Loucy (cell line): ENCODE measurements around the gene PPP1CB.
"Not testable (repeated sequence)": the region's sequence is repeated elsewhere in the genome, so short reads cannot be mapped to it uniquely, and the experiment has no call there.

ENCODE experiments used
- H2AFZ ChIP-seq: fragments of 200-600 bp; sonication (generic); 2 replicates; pipeline ENCODE4 v1.6.0; 2016; ENCODE audit warnings: antibody characterized with exemption, mild to moderate bottlenecking, low read length, moderate library complexity
- H3F3A ChIP-seq: fragments of 200-600 bp; 2 replicates; pipeline ENCODE4 v1.6.0; 2016; ENCODE audit warnings: antibody characterized with exemption, low read depth, mild to moderate bottlenecking
- H3K27me3 ChIP-seq: fragments of 200-600 bp; sonication (generic); 2 replicates; pipeline ENCODE4 v1.6.1; 2014; ENCODE audit warnings: low read length, mild to moderate bottlenecking; ENCODE audit not compliant: insufficient read depth, poor library complexity, severe bottlenecking
- H3K36me3 ChIP-seq: fragments of 200-600 bp; sonication (generic); 2 replicates; pipeline ENCODE4 v1.6.1; 2016; ENCODE audit warnings: low read length; ENCODE audit not compliant: insufficient read depth
- H3K4me1 ChIP-seq: fragments of 200-600 bp; sonication (generic); 2 replicates; pipeline ENCODE4 v1.5.1; 2014; ENCODE audit warnings: low read length, mild to moderate bottlenecking; ENCODE audit not compliant: insufficient read depth, poor library complexity, severe bottlenecking
- H3K4me2 ChIP-seq: fragments of 200-600 bp; sonication (generic); 2 replicates; pipeline ENCODE4 v1.6.0; 2014; ENCODE audit warnings: antibody characterized with exemption, low read length, low read depth, mild to moderate bottlenecking; ENCODE audit not compliant: poor library complexity, severe bottlenecking
- H3K4me3 ChIP-seq: fragments of 200-600 bp; sonication (generic); 2 replicates; pipeline ENCODE4 v1.5.1; 2014; ENCODE audit warnings: low read length, mild to moderate bottlenecking, mixed read lengths; ENCODE audit not compliant: poor library complexity, severe bottlenecking
- H3K79me2 ChIP-seq: fragments of 200-600 bp; sonication (generic); 2 replicates; pipeline ENCODE4 v1.6.1; 2014; ENCODE audit warnings: low read length; ENCODE audit not compliant: insufficient read depth
- H3K9ac ChIP-seq: fragments of 200-600 bp; sonication (generic); 2 replicates; pipeline ENCODE4 v1.6.0; 2014; ENCODE audit warnings: mild to moderate bottlenecking, low read depth, low read length, moderate library complexity; ENCODE audit not compliant: poor library complexity, severe bottlenecking
- H3K9me2 ChIP-seq: fragments of 200-600 bp; sonication (generic); replicated peaks from 2 replicates; pipeline ENCODE4 v1.6.1; 2016; ENCODE audit warnings: low read depth, low read length, mixed read lengths
- H3K9me3 ChIP-seq: fragments of 200-600 bp; sonication (generic); 2 replicates; pipeline ENCODE4 v1.6.1; 2014; ENCODE audit warnings: mild to moderate bottlenecking, antibody characterized with exemption, low read length, low read depth; ENCODE audit not compliant: insufficient read depth
- H4K20me1 ChIP-seq: fragments of 200-600 bp; sonication (generic); 2 replicates; pipeline ENCODE4 v1.6.0; 2014; ENCODE audit warnings: antibody characterized with exemption, low read length, mild to moderate bottlenecking; ENCODE audit not compliant: insufficient read depth, poor library complexity, severe bottlenecking
- EZH2phosphoT487 ChIP-seq: fragments of 200-600 bp; IDR thresholded peaks from 2 replicates; pipeline ENCODE4 v1.6.1; 2018; ENCODE audit warnings: antibody characterized with exemption, mild to moderate bottlenecking, moderate library complexity, borderline replicate concordance
- TF ChIP-seq, protein P1 (sequence below): fragments of 200-600 bp; sonication (generic); conservative IDR thresholded peaks from 2 replicates; pipeline ENCODE4 v1.5.1; 2014; ENCODE audit warnings: mild to moderate bottlenecking, antibody characterized with exemption, low read length

PPP1CB gene

DNA sequence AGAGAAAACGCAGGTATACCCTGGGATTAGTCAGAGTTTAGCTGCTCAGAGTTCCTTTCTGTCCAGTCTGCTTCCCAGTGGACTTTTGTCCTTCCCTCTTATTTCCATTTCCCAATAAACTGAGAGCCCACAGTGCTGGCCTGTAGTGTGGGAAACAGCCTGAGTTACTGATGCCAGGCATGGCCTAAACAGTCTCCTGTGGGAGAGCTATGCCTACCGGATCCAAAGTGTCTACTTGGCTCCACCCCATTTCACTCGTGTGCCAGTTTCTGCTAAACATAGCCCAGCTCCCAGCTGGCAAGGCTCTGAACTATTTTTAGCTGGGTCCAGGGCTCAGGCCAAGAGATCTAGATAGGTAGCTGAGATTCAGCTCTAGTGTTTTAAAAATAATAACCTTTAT lies 15.6 kb upstream of the PPP1CB start:
- no peak for TF ChIP-seq EZH2phosphoT487
- TF ChIP-seq, protein P1, sequence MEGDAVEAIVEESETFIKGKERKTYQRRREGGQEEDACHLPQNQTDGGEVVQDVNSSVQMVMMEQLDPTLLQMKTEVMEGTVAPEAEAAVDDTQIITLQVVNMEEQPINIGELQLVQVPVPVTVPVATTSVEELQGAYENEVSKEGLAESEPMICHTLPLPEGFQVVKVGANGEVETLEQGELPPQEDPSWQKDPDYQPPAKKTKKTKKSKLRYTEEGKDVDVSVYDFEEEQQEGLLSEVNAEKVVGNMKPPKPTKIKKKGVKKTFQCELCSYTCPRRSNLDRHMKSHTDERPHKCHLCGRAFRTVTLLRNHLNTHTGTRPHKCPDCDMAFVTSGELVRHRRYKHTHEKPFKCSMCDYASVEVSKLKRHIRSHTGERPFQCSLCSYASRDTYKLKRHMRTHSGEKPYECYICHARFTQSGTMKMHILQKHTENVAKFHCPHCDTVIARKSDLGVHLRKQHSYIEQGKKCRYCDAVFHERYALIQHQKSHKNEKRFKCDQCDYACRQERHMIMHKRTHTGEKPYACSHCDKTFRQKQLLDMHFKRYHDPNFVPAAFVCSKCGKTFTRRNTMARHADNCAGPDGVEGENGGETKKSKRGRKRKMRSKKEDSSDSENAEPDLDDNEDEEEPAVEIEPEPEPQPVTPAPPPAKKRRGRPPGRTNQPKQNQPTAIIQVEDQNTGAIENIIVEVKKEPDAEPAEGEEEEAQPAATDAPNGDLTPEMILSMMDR = no peak
- Histone ChIP-seq H2AFZ (no peak overlapping the region), H3K9me2 (no peaks in the 10 kb centered on the region), H3K4me2 (no peak overlapping the region), H3K4me1 (no peaks in the 10 kb centered on the region), H3K36me3 (no peaks in the 10 kb centered on the region), H4K20me1 (no peaks in the 10 kb centered on the region), H3K27me3 (no peaks in the 10 kb centered on the region), H3K9ac (no peak overlapping the region), H3K79me2 (no peaks in the 10 kb centered on the region), H3K9me3 (peaks cover 6% of the 10 kb centered on the region; the same call in 1 of the 2 replicates), H3F3A (no peaks in the 10 kb centered on the region), H3K4me3 (no peak overlapping the region)

DNA sequence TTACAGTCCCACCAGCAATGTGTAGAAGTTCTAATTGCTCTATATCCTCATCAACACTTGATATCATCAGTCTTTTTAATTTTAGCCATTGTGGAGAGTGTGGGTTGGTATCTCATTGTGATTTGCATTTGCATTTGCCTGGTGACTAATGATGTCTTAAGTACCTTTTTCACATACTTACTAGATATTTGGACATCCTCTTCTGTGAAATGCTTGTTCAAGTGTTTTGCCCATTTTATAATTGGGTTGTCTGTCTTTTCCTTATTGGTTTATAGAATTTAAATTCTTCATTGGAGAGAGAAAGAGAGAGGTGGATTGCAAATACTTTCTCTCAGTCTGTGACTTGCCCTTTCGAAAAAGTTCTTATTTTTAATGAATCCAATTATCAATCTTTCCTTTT lies 14.0 kb upstream of the PPP1CB start:
- H3K9ac ChIP-seq = no peak overlapping the region

DNA sequence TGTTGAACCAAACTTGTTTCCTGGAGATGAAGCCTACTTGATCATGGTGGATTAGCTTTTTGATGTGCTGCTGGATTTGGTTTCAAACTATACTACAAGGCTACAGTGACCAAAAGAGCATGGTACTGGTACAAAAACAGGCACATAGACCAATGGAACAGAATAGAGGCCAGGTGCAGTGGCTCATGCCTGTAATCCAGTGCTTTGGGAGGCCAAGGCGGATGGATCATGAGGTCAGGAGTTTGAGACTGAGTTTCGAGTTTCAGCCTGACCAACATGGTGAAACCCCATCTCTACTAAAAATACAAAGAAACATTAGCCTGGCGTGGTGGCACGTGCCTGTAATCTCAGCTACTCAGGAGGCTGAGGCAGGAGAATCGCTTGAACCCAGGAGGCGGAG lies 9.0 kb upstream of the PPP1CB start:
- not testable (repeated sequence) for H3K9ac ChIP-seq

More for the DNA sequence above, 14.0 kb upstream of the PPP1CB start:
- Histone ChIP-seq H3K4me2 (no peak overlapping the region), H3K36me3 (no peaks in the 10 kb centered on the region), H3K27me3 (no peaks in the 10 kb centered on the region), H3K9me2 (no peaks in the 10 kb centered on the region), H3K4me3 (no peak overlapping the region), H3K9me3 (peaks cover 6% of the 10 kb centered on the region; the same call in 1 of the 2 replicates), H4K20me1 (no peaks in the 10 kb centered on the region), H2AFZ (no peak overlapping the region), H3F3A (no peaks in the 10 kb centered on the region), H3K79me2 (no peaks in the 10 kb centered on the region), H3K4me1 (no peaks in the 10 kb centered on the region)
- no peak for TF ChIP-seq EZH2phosphoT487
- TF ChIP-seq, protein P1 = no peak

DNA sequence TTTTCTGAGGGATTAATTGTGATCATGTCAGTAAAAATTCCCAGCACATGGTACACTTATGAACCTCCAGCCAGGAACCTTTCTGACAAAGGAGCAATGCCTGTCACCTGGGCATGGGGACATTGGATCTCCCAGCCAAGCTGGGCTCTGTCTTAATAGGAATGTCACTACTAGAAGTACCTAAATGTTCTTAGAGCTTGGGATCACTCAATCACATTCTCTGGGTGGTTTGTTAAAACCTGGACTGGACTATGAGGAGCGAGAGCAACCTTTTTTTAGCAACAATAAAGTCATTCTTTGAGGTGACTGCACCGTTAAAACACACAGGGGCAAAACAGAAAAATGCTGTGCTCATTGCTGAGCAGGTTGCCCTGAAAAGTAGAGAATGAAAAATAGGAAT lies 6.4 kb upstream of the PPP1CB start:
- peaks cover 19% of the 10 kb centered on the region for H3K4me1 ChIP-seq

More for the DNA sequence above, 9.0 kb upstream of the PPP1CB start:
- not testable (repeated sequence) for H3K79me2 ChIP-seq, H4K20me1 ChIP-seq, H3K36me3 ChIP-seq, H3K9me3 ChIP-seq, H2AFZ ChIP-seq, H3K9me2 ChIP-seq, H3F3A ChIP-seq, H3K4me2 ChIP-seq, H3K27me3 ChIP-seq, H3K4me3 ChIP-seq, H3K4me1 ChIP-seq

More for the DNA sequence above, 6.4 kb upstream of the PPP1CB start:
- no peak overlapping the region for H3K4me2 ChIP-seq
- H2AFZ ChIP-seq = no peak overlapping the region
- no peaks in the 10 kb centered on the region for H3K9me3 ChIP-seq
- no peaks in the 10 kb centered on the region for H3K27me3 ChIP-seq
- H3F3A ChIP-seq = no peaks in the 10 kb centered on the region
- TF ChIP-seq EZH2phosphoT487 = no peak
- TF ChIP-seq, protein P1 = no peak
- H3K79me2 ChIP-seq = peaks cover 10% of the 10 kb centered on the region; the same call in 1 of the 2 replicates
- no peaks in the 10 kb centered on the region for H3K36me3 ChIP-seq
- H3K4me3 ChIP-seq = no peak overlapping the region
- H4K20me1 ChIP-seq = no peaks in the 10 kb centered on the region
- H3K9me2 ChIP-seq = no peaks in the 10 kb centered on the region
- H3K9ac ChIP-seq = no peak overlapping the region
